ENCODE results near the gene CUBN. TPM values are rescaled to one million over a fixed set of nuclear protein-coding genes. Genes with fewer than 3 reads are reported as not detected.

The CUBN gene
- total RNA-seq, 4 donors from 2014 or later = 0.27 to 3.6 (median 0.96) TPM

DNA sequence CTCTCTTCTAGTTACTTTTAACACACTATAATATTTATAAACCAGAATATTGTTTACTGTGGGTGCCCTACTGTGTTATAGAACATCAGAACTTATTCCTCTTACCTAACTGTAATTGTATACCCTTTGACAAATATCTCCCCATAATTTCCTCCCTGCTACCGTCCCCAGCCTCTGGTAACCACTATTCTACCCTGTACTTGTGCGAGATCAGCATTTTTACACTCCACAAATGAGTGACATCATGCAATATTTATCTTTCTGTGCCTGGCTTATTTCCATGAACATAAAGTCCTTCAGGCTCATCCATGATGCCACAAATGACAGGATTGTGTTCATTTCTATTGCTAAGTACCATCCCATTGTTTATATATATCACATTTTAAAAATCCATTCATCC is 172.6 kb downstream of the CUBN start:
- TF ChIP-seq CTCF (IDR thresholded peaks at IDR 0.05 in 4 of 5, conservative IDR thresholded peaks at IDR 0.05 in 1 of 5) (no peak), POLR2A (IDR thresholded peaks at IDR 0.05) (no peak)
- Histone ChIP-seq H3K36me3 (no peaks in the 10 kb centered on the region), H3K27ac (no peak overlapping the region), H3K27me3 (no peaks in the 10 kb centered on the region), H3K4me3 (no peak overlapping the region), H3K9me3 (no peaks in the 10 kb centered on the region), H3K4me1 (no peaks in the 10 kb centered on the region)
- DNase-seq (no peak), ATAC-seq (no peak)
- intact Hi-C loops (cut with DNase I; ENCODE audit: low total_unique reads) (no loop called here), in situ Hi-C loops (cut with MboI; ENCODE audit: low sequenced_read_pairs in 4 of 4) (no loop called here)

- no peaks in the 10 kb centered on the region for H3K27me3 ChIP-seq
- H3K36me3 ChIP-seq = no peaks in the 10 kb centered on the region
- ATAC-seq (no peak), DNase-seq (no peak)
- in situ Hi-C loops (cut with MboI; ENCODE audit: low sequenced_read_pairs in 4 of 4) (no loop called here), intact Hi-C loops (cut with DNase I; ENCODE audit: low total_unique reads) (no loop called here)
- TF ChIP-seq POLR2A (IDR thresholded peaks at IDR 0.05) (no peak), CTCF (IDR thresholded peaks at IDR 0.05 in 4 of 5, conservative IDR thresholded peaks at IDR 0.05 in 1 of 5) (no peak)
- H3K4me3 ChIP-seq = no peak overlapping the region
- H3K27ac ChIP-seq = no peak overlapping the region
- peaks cover 0 to 2% of the 10 kb centered on the region in 2 donors for H3K4me1 ChIP-seq
- H3K9me3 ChIP-seq = no peaks in the 10 kb centered on the region
Observed at GRCh38 chr10:16954280-16955030, 175.2 kb downstream of the CUBN start.

DNA sequence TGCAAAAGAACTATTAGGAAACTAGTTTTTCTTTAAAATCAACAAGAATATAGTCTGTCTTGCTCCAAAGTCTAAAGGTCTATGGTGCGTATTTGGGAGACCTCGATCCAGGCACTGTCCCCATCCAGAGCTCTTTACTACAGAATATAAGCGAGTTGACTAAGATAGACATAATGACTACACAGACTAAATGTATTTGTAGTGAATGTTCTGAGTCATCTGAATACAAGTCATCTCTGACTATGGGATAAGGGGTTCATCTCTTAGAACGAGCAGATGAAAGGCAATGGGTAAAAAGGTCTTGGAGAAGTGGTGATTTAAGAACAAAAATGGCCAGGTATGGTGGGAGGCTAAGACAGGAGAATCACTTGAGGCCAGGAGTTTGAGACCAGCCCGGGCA is 176.3 kb downstream of the CUBN start:
- in situ Hi-C loops (cut with MboI; ENCODE audit: low sequenced_read_pairs in 4 of 4) = no loop called here
- intact Hi-C loops (cut with DNase I; ENCODE audit: low total_unique reads) = no loop called here
- ATAC-seq (no peak), DNase-seq (no peak)
- no peaks in the 10 kb centered on the region for H3K9me3 ChIP-seq
- no peak overlapping the region for H3K27ac ChIP-seq
- H3K4me3 ChIP-seq = no peak overlapping the region
- no peaks in the 10 kb centered on the region for H3K27me3 ChIP-seq
- H3K4me1 ChIP-seq = peaks cover 0 to 2% of the 10 kb centered on the region in 2 donors
- TF ChIP-seq POLR2A (IDR thresholded peaks at IDR 0.05) = no peak
- TF ChIP-seq CTCF (IDR thresholded peaks at IDR 0.05 in 4 of 5, conservative IDR thresholded peaks at IDR 0.05 in 1 of 5) = no peak
- no peaks in the 10 kb centered on the region for H3K36me3 ChIP-seq

GRCh38 chr10:16952610-16953009 is 177.0 kb downstream of the CUBN start:
- intact Hi-C loops (cut with DNase I; ENCODE audit: low total_unique reads) = no loop called here
- Histone ChIP-seq H3K36me3 (no peaks in the 10 kb centered on the region), H3K9me3 (no peaks in the 10 kb centered on the region), H3K27me3 (no peaks in the 10 kb centered on the region), H3K4me1 (peaks cover 0 to 2% of the 10 kb centered on the region in 2 donors), H3K27ac (no peak overlapping the region), H3K4me3 (no peak overlapping the region)
- TF ChIP-seq CTCF (IDR thresholded peaks at IDR 0.05 in 4 of 5, conservative IDR thresholded peaks at IDR 0.05 in 1 of 5) = no peak
- TF ChIP-seq POLR2A (IDR thresholded peaks at IDR 0.05) = no peak
- ATAC-seq (no peak), DNase-seq (no peak)
- in situ Hi-C loops (cut with MboI; ENCODE audit: low sequenced_read_pairs in 4 of 4) = no loop called here

DNA sequence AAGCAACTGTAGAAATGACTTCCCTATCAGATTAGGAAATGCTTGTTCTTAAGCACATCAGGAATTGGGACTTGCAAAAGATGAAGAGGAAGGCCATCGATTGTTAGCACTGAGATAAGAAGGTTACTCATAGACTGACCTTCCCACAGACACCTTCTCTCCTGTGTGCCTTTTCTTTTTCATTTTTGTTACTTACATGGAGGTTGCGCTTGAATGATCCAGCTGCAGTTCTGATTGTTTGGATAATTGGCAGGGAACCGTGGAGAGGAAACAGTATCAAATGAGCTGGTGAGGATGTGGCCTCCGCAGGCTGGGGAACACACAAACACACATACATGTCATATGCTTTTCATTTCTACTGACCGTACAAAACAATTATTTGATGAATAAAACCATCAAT is 177.5 kb downstream of the CUBN start:
- ATAC-seq = no peak
- TF ChIP-seq POLR2A (IDR thresholded peaks at IDR 0.05) (no peak), CTCF (IDR thresholded peaks at IDR 0.05 in 4 of 5, conservative IDR thresholded peaks at IDR 0.05 in 1 of 5) (no peak)
- in situ Hi-C loops (cut with MboI; ENCODE audit: low sequenced_read_pairs in 4 of 4) = no loop called here

More for the DNA sequence above, 177.5 kb downstream of the CUBN start:
- intact Hi-C loops (cut with DNase I; ENCODE audit: low total_unique reads) = no loop called here
- DNase-seq = no peak
- no peak overlapping the region for H3K27ac ChIP-seq
- no peaks in the 10 kb centered on the region for H3K36me3 ChIP-seq
- H3K4me1 ChIP-seq = peaks cover 0 to 2% of the 10 kb centered on the region in 2 donors
- H3K4me3 ChIP-seq = no peak overlapping the region
- H3K27me3 ChIP-seq = no peaks in the 10 kb centered on the region
- no peaks in the 10 kb centered on the region for H3K9me3 ChIP-seq

Data from gastrocnemius medialis (tissue), 4 donors.